Measurements from ENCODE around the gene STRIT1.

STRIT1 gene

DNA sequence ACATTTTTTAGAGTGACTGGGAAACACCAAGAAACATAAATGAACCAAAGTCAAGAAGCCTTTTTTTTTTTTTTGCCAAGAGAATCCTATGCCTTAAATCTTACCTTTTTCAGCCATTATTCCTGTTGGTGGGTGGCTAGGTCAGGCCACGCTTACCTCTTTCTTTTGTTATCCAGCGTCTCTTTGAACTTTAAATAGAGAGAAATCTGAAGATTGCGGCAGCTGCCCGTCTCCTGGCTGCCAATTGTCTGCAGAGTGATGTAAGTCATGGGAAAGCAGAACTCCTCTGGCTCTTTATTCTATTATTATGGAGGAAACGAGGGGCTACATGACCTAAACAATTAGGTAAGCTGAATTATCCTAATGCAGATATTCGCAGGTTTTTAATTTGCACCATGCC lies at the start of gene STRIT1:
TSS of gene STRIT1 (minus strand) at position 168 of the 400 bp plus-strand sequence.
- no peak for DNase-seq

- no peak for DNase-seq
Measured at GRCh38 chr3:155342344-155342743, 48.9 kb upstream of the STRIT1 start.

DNA sequence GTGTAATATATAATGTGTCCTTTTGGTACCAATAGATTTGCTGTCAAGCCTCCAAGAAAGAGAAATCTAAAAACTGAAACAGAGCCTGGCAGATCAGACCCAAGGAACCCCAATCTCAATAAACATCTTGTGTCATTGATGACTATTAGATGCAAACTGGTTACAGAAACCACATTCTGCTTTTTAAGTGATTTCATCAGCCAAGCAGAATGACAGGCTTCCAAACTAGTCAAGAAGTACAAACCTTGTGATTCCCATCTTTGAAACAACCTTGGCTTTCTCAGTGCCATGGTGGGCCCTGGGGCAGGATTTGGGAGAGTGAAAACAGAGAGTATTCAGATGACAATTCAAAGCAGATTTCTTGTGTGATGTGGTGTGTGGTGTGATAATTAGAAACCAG lies 45.6 kb upstream of the STRIT1 start:
- no peak for DNase-seq

DNA sequence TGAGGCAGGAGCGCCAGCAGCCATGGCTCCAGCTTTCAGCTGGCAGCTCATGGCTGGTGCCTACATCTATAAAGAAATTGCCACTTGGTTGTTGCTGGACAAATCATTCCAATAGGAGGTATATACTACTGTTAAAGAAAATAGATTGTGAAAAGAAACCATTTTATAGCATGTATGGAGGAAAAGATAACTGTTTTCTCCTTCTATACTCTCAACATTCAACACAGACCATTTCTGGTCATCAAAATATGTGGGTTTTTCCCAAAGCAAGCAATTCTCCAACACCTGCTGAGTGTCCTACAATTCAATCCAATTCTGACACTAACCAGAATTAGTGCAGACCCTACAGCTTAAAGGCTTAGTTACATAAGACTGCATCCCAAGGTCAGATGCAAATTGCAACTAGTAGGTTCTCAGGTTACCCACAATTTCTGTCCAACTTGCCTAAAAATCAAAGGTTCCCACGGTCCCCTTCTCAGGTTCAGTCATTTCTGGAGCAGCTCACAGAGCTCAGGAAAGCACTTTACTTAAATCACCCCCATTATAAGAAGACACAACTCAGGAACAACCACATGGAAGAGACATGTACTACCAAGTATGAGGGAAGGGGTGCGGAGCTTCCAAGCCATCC lies 42.4 kb upstream of the STRIT1 start:
- no peak for DNase-seq

DNA sequence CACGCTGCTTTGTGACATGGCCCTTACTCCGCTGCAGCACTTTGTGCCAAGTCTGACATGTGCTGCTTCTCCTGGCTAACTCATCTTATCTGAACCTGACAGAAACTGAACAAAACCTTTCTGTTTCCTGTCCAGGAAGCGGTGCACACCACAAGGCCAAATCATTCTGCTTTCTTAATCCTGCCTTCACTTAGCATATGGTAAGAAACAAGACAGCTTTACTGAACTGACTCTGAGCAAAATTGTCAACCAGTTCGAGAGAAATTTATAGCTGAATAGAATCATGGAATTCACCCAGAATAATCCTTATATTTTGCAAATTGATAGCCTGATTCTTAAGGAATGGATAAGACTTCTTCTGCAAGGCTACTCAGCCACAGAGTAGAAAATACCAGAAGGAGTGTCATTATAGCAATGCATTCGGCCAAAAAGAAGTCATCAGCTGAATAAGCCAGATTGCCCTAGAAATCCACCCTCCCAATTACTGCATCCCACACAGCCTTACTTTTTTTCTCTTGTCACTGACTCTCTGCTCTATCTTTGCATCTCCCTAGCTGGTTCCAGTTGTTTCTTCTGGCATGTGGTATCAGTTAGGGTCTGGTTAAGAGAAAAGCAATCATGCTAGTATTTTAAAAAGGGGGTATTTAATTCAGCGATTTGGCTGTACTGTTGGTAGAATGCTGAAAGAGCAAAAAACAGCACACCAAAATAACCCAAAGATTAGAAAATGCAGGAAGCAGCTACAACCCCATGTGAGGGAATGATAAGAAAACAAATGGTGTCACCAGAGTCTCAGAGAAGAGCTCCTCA lies 41.6 kb upstream of the STRIT1 start:
- no peak for DNase-seq

- no peak for DNase-seq
Measured at GRCh38 chr3:155334215-155334913, 40.9 kb upstream of the STRIT1 start.

DNA sequence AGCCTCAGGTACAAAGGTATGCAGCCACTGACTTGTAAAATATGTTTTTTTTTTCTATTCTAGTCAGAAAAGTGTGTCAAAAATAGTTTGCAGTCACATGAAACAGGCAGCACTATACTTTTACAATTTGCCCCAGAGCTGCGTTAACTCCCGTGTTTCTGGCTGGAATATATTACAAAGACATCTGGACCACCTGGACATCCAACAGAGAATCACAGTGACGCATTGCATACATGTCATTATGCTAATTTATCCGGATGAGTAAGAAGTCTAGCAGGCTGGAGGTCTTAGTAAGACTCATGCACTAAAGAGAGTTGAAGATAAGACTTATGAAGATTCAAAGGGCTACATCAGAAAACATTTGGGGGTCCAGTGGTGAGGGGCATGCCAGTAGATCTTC lies 39.2 kb upstream of the STRIT1 start:
- DNase-seq = no peak

DNA sequence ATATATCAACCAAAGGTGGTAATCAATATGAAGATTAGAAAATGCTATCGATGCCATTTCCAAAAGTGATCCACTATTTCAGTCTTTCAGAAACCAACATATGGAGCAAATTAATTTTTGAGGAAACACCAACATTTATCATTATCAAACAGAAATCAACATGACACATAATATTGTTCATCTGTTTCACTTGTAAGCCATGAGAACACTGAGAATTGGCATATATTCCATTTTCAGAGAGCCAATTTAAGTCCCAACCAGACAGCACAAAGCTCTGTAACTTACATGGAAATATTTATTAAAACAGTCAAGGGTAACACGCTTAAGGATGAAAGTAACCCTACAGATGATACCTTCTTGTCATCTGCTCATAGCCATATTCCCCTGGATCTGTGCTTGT lies 37.6 kb upstream of the STRIT1 start:
- no peak for DNase-seq

DNA sequence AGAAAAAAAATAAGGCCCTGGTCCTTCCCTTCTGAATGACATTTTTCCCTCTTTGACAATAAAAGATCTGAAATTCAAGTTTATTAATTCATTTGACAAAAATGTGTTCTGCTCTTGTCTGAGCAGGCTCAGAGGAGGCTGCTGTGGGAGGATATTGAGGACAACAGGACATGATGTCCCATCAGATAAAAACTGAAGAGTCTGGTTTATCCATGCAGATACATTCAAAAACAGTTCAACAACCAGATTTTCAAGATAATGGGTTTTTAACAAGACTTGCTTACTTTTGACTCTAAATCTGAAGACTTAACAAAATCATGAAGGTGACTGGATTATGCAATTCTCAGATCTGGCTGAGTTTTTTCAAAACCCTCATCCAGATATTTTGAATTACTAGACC lies 36.9 kb upstream of the STRIT1 start:
- no peak for DNase-seq

GRCh38 chr3:155329513-155330048 lies 36.1 kb upstream of the STRIT1 start:
- DNase-seq = no peak

DNA sequence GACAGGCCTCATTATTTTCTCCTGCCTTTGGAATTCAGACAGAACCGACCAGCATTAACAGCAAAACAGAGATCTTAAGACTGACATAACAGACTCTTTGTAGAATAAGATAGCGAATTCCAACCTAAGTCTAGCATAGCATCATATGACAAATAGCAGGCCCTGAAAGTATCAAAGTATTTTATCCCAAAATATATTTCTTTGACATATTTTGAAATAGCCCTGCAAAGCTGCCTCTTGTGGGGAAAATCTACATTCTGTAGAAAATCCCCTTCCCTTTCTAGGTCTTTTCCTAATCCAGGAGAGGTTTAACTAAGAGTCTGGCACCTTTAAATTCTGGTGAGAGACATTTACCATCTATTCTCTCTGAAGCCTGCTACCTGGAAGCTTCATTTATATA lies 34.4 kb upstream of the STRIT1 start:
- no peak for DNase-seq

DNA sequence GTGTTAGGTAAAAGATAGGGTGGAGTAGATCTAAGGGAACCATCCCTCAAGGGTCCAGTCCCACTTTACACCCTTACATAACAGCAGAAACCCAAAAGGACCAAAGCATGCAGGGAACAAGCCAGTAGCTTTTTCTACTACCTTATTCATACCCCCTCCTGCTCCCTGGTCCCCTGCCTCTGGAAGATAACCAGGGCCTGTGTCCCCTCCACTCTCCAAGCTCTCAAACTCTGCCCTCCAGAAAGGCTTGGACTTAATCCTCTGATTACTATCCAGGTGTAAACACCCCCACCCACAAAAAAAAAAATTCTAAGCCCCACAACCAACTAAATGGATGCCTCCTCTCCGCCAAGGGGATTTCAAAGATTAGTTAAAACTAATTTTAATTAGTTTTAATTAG lies 33.9 kb upstream of the STRIT1 start:
- DNase-seq = no peak

DNA sequence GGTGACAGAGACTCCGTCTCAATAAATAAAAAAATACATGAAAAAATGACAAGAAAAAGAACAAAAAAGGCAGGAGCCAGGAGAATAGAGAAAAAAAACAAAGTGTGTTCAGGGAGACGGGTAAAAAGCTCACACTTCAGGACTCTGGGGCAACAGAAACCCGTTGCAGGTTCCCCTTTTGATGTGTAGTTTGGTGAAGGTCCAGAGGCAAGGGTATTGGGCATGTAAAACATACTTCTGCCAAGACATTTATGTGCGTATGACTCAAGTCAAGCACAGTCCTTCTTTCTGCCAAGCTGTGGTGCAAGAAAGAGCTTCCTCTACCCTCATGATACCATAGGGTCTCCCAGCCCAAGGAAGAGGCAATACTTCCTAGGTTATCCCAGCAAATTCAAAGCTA lies 33.4 kb upstream of the STRIT1 start:
- DNase-seq = no peak

- no peak for DNase-seq
Measured at GRCh38 chr3:155326244-155326643, 32.8 kb upstream of the STRIT1 start.

- DNase-seq = no peak
Measured at GRCh38 chr3:155325263-155325835, 31.9 kb upstream of the STRIT1 start.

- peak; percentile 85 for DNase-seq
Measured at GRCh38 chr3:155323063-155323666, 29.7 kb upstream of the STRIT1 start.

DNA sequence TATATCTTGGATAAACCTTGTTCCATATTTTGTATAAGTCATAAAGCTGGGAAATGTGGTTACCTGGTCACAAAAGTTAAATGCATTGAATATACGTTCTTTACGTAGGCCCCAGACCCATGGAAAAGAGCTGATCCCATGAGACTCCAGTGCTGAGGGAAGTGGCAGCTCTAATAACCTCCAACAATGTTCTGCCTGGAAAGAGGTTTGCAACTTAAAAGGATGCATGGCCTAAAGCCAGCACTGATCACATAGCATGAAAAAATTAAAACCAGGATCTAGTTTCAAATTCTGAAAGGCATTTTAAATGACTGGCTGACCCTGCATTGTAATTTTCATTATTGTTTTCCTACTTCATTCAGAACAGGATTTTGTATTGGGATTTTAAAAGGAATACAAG lies 27.9 kb upstream of the STRIT1 start:
- no peak for DNase-seq

DNA sequence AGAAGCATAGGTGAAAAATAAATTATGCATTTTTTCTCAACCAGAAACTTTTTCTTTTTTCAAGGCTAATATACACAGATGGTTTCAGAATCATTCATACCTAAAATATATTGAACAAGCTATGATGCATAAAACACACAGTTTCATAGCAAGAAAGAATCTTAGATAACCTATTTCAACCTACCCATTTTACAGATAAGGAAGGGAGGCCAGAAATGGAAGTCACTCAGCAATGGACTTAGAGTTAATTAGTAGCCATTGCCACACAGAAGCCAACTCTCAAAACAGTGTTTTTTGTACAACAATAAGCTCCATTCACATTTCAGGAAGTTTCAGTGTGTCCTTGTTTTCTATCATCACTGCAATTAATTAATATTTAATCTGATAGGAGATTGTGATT lies 27.5 kb upstream of the STRIT1 start:
- DNase-seq = no peak

- DNase-seq = no peak
Measured at GRCh38 chr3:155318740-155319139, 25.3 kb upstream of the STRIT1 start.

- no peak for DNase-seq
Measured at GRCh38 chr3:155317211-155317610, 23.7 kb upstream of the STRIT1 start.

- DNase-seq = peak; percentile 44
Measured at GRCh38 chr3:155316426-155316825, 22.9 kb upstream of the STRIT1 start.

DNA sequence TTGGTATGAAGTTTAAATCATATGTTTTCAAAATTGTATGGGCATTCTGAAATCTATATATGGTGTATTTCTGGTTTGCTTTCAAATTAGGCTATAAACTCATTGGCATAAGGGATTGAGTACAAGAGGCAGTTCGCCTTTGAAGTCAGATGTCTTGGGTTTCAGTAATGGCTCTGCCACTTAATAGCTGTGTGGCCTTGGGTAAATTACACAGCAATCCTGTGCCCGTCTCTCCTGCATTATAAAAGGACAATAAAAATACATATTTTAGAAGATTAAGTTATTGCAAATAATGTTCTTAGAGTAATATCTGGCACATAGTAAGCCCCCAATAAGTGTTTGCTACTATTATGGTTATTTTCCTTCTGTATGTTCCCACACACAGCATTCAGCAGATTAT lies 20.4 kb upstream of the STRIT1 start:
- no peak for DNase-seq

GRCh38 chr3:155313300-155313699 lies 19.8 kb upstream of the STRIT1 start:
- DNase-seq = no peak
